Skeletal muscle tissue (tissue), 4 donors: Measurements from ENCODE around the gene FAM200B. TPM values are rescaled to one million over a fixed set of nuclear protein-coding genes. Genes with fewer than 3 reads are reported as not detected.

ENCODE experiments used
- H3K27ac ChIP-seq: one replicate; pipeline ENCODE4 v1.7.0; 2013; ENCODE audit warnings: mild to moderate bottlenecking, low read depth, low read length, inconsistent platforms
- H3K27me3 ChIP-seq, 3 donors: one replicate each; pipeline ENCODE4 v1.7.0; 2013; ENCODE audit warnings: low read length in 3 of 3; ENCODE audit not compliant: control insufficient read depth in 3 of 3, insufficient read depth in 3 of 3
- H3K36me3 ChIP-seq, 3 donors: one replicate each; pipeline ENCODE4 v1.7.0; 2013; ENCODE audit warnings: low read length in 3 of 3; ENCODE audit not compliant: control insufficient read depth in 3 of 3, insufficient read depth in 3 of 3
- H3K4me1 ChIP-seq, 3 donors: one replicate each; pipeline ENCODE4 v1.7.0; 2013; ENCODE audit warnings: low read length in 3 of 3, mild to moderate bottlenecking in 3 of 3; ENCODE audit not compliant: control insufficient read depth in 3 of 3, insufficient read depth in 3 of 3
- H3K4me3 ChIP-seq, 3 donors: one replicate each; pipeline ENCODE4 v1.7.0; 2013; ENCODE audit warnings: low read length in 3 of 3
- H3K9ac ChIP-seq, 3 donors: one replicate each; pipeline ENCODE4 v1.7.0; 2013; ENCODE audit warnings: low read length in 3 of 3, mild to moderate bottlenecking in 3 of 3, moderate library complexity in 2 of 3, low read depth in 1 of 3
- H3K9me3 ChIP-seq, 3 donors: one replicate each; pipeline ENCODE4 v1.7.0; 2013; ENCODE audit warnings: low read length in 3 of 3; ENCODE audit not compliant: control insufficient read depth in 3 of 3
- total RNA-seq: library from RNA; depleted of rRNA; stranded (reverse); fragments of >200 nt; gene quantifications from one replicate; pipeline ENCODE4 v1.2.3, GENCODE V29; 2014
- donor health status: Osteomylitis.

The FAM200B gene
- total RNA-seq, 1 donor from 2014 or later = 12.0 TPM

DNA sequence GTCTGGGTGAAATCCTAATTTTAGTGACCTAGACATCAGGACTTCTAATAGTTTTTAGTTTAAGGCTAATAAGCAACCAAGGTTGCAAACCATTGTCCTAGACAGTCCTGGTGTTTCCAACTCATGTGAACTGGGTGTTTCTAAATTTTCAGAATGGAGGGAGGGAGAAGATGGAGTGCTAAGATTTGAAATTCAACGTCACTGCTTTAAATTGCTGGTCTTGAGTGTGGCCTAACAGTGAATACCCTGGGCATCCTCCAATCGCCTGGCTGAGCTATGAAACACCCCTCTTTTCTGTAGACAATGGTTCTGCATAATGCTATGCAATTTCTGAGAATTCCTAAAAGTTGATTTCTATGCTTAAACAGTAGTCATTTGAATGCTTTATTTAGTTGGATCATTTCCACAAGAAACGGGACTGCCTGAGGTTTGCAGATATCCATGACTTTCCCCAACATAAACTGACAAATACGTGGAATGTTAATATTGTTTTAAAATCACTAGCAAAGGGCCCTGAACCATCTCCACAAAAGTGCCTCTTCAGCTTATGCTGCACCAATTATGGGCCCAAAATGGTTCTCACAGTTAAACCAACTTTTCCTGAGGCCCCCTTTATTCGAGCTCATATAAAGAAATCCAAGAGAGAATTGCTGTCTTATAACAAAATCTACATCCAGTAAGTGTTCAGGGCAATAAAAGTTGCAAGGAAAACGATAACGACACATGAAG is 27.6 kb upstream of the FAM200B start:
- H3K4me1 ChIP-seq = peaks cover 18 to 36% (median 29%) of the 10 kb centered on the region in 3 donors
- no peaks in the 10 kb centered on the region for H3K27me3 ChIP-seq
- peak overlapping the region; percentile 87 to 90 (median 90) for H3K9ac ChIP-seq
- no peaks in the 10 kb centered on the region for H3K36me3 ChIP-seq
- H3K27ac ChIP-seq = peak overlapping the region; percentile 99
- peak overlapping the region; percentile 87 to 90 (median 89) for H3K4me3 ChIP-seq
- no peaks in the 10 kb centered on the region for H3K9me3 ChIP-seq

DNA sequence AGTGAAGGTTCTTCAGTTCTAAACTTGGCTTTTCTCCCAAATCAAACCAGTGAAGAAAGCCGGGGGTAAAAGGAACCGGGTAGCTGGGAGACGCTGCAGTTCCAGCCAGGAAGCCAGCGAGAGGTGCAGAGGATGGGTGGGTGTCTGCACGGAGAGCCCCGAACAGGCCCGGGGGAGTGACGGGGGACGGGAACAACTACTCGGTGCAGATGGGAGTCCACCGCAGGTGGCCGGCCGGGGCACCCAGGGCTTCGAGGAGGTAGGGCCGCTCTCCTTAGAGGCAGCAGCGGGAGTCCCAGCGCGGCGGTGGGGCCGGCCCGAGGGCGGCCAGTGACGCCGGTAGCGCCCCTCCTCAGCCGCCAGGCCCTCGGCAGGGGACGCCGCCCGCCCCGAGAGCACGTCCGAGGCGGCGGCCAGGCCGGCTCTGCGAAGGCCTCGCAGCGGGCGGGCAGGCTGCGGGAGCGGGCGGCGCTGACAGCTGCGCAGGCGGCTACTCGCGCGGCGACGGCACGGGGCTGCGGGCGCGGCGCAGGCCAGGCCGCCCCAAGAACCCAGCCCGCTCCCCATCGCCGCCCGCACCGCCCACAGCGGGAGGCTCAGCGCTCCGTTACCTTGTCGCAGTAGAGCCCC is 26.9 kb upstream of the FAM200B start:
- Histone ChIP-seq H3K36me3 (no peaks in the 10 kb centered on the region), H3K9me3 (no peaks in the 10 kb centered on the region), H3K27ac (peak overlapping the region; percentile 99), H3K9ac (peak overlapping the region; percentile 87 to 90 (median 90)), H3K27me3 (no peaks in the 10 kb centered on the region), H3K4me3 (peak overlapping the region; percentile 87 to 90 (median 89)), H3K4me1 (peaks cover 18 to 35% (median 29%) of the 10 kb centered on the region in 3 donors)

GRCh38 chr4:15655223-15656037 is 26.2 kb upstream of the FAM200B start, which contains the start of gene FBXL5:
TSS of gene FBXL5 (minus strand) at chr4:15655357. CDS start at chr4:15655287, 70 bp downstream.
- peak within 1 kb of the TSS; percentile 89 to 99 (median 98) for H3K9ac ChIP-seq
- no peaks in the 10 kb centered on the region for H3K27me3 ChIP-seq
- H3K4me1 ChIP-seq = peaks cover 18 to 30% (median 29%) of the 10 kb centered on the region in 3 donors
- H3K27ac ChIP-seq = peak within 1 kb of the TSS; percentile 99
- no peaks in the 10 kb centered on the region for H3K36me3 ChIP-seq
- H3K4me3 ChIP-seq = peak within 1 kb of the TSS; percentile 89 to 93 (median 90)
- H3K9me3 ChIP-seq = no peaks in the 10 kb centered on the region

- Histone ChIP-seq H3K9ac (peak overlapping the region; percentile 89 to 99 (median 98)), H3K27ac (peak overlapping the region; percentile 99), H3K4me1 (peaks cover 18 to 28% (median 24%) of the 10 kb centered on the region in 3 donors), H3K4me3 (peak overlapping the region; percentile 86 to 93 (median 90)), H3K36me3 (no peaks in the 10 kb centered on the region), H3K9me3 (no peaks in the 10 kb centered on the region), H3K27me3 (no peaks in the 10 kb centered on the region)
These were observed 25.6 kb upstream of the FAM200B start for GRCh38 chr4:15656038-15656470.

- H3K27ac ChIP-seq = no peak overlapping the region
- H3K4me1 ChIP-seq = peaks cover 13 to 19% (median 17%) of the 10 kb centered on the region in 3 donors
- no peak overlapping the region for H3K4me3 ChIP-seq
- no peaks in the 10 kb centered on the region for H3K9me3 ChIP-seq
- H3K9ac ChIP-seq = no peak overlapping the region
- H3K27me3 ChIP-seq = no peaks in the 10 kb centered on the region
- H3K36me3 ChIP-seq = no peaks in the 10 kb centered on the region
These were observed 24.3 kb upstream of the FAM200B start for GRCh38 chr4:15657366-15657765.

DNA sequence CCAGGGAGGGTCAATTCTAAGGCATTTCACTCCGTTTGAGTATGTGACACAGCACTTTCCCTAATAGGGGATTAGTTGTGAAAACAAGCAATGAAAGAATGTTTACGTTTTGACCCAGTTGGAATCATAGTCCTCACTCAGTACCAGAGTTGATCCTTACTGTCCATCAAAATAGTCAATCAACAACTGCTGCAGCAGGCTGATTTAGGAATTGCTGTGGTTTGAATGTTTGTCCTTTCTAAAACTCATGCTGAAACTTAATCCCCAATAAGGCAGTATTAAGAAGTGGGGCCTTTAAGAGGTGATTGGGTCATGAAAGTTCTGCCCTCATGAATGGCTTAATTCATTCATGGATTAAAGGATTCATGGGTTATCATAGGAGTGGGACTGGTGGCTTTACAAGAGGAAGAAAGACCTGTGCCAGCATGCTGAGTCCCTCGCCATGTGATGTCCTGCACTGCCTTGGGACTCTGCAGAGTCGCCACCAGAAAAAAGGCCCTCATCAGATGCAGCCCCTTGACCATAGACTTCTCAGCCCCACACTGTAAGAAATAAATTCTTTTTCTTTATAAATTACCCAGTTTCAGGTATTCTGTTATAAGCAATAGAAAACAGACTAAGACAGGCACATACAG is 23.4 kb upstream of the FAM200B start:
- H3K27me3 ChIP-seq = no peaks in the 10 kb centered on the region
- H3K4me3 ChIP-seq = no peak overlapping the region
- no peak overlapping the region for H3K27ac ChIP-seq
- peaks cover 10 to 17% (median 12%) of the 10 kb centered on the region in 3 donors for H3K4me1 ChIP-seq
- H3K9ac ChIP-seq = no peak overlapping the region
- no peaks in the 10 kb centered on the region for H3K9me3 ChIP-seq
- no peaks in the 10 kb centered on the region for H3K36me3 ChIP-seq

- no peaks in the 10 kb centered on the region for H3K36me3 ChIP-seq
- H3K9ac ChIP-seq = no peak overlapping the region
- no peaks in the 10 kb centered on the region for H3K27me3 ChIP-seq
- H3K27ac ChIP-seq = no peak overlapping the region
- H3K4me1 ChIP-seq = peaks cover 7 to 13% (median 8%) of the 10 kb centered on the region in 3 donors
- H3K4me3 ChIP-seq = no peak overlapping the region
- H3K9me3 ChIP-seq = no peaks in the 10 kb centered on the region
These were observed 22.8 kb upstream of the FAM200B start for GRCh38 chr4:15658781-15659180.

DNA sequence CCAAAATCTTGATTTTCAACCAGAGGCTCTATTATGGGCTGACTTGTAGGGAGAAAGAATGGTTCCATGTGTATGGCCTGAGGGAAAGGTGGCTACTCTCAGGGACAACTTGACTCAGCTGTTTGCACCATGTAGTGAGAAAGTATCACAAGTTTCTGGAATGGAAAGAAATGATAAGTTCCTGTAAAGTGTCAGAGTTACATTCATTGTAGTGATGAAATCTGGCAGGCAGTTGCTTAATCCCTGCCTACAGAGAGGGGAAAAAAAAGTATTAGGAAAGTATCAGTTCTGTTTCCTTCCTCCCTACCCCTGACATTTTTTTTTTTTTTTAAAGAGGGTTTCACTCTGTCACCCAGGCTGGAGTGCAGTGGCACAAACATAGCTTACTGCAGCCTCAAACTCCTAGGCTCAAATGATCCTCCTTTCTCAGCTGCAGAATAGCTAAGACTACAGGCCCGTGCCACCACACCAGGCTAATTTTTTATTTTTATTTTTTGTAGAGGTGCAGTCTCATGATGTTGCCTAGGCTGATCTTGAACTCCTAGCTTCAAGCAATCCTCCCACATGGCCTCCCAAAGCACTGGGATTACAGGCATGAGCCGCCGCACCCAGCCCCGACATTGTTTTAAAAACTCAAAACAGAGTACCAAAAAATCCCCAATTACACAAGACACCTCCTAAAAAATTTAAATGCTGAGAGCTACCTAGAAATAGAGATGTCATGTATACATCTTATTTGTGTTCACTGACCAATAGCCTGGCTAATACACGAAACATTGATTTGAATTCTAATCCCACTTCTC is 21.7 kb upstream of the FAM200B start:
- Histone ChIP-seq H3K4me3 (no peak overlapping the region), H3K9me3 (no peaks in the 10 kb centered on the region), H3K9ac (no peak overlapping the region), H3K27me3 (no peaks in the 10 kb centered on the region), H3K27ac (peak overlapping the region; percentile 32), H3K4me1 (peaks cover 3 to 8% (median 5%) of the 10 kb centered on the region in 3 donors), H3K36me3 (no peaks in the 10 kb centered on the region)
